GM10248 (cell line): ENCODE data around the gene ARPC3.
"Not testable (repeated sequence)": the region's sequence is repeated elsewhere in the genome, so short reads cannot be mapped to it uniquely, and the experiment has no call there.

Source experiments
- CTCF ChIA-PET: fragments of 300-600 bp; sonication (Branson Sonifier 250); formaldehyde crosslinking; extraction: SDS; loops from one replicate; lab custom pipeline; 2021; ENCODE audit warnings: antibody characterized with exemption; lab: Yijun Ruan, JAX
- POLR2A ChIA-PET: fragments of 350-650 bp; sonication (Branson Sonifier 250); formaldehyde crosslinking; extraction: SDS; loops from one replicate; lab custom pipeline; 2020; ENCODE audit warnings: antibody characterized with exemption; lab: Yijun Ruan, JAX
- DNase-seq: peaks from one replicate; pipeline ENCODE4 v3.0.0; 2012; ENCODE audit errors: extremely low spot score
- TF ChIP-seq, protein P1 (sequence below): IDR thresholded peaks from 2 replicates; pipeline ENCODE4 v1.5.1; 2012; ENCODE audit warnings: mild to moderate bottlenecking, low read depth; ENCODE audit errors: extremely low read depth, missing control alignments, control extremely low read depth

ARPC3 gene

DNA sequence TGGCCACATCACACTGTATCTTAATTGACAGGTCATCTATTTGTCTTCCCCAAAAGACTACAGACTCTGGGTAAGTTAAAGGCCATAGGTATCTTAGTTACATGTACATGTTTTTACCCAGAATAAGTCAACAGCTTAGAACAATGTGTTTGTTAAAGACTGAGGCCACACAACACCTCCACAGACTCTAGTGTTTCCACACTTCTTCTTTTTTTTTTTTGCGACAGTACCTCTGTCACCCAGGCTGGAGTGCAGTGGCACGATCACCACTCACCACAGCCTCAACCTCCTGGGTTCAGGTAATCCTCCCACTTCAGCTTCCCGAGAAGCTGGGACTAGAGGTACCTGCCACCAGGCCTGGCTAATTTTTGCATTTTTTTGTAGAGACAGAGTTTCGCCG, 16.7 kb upstream of the ARPC3 start:
- no peak for DNase-seq
- TF ChIP-seq, protein P1, sequence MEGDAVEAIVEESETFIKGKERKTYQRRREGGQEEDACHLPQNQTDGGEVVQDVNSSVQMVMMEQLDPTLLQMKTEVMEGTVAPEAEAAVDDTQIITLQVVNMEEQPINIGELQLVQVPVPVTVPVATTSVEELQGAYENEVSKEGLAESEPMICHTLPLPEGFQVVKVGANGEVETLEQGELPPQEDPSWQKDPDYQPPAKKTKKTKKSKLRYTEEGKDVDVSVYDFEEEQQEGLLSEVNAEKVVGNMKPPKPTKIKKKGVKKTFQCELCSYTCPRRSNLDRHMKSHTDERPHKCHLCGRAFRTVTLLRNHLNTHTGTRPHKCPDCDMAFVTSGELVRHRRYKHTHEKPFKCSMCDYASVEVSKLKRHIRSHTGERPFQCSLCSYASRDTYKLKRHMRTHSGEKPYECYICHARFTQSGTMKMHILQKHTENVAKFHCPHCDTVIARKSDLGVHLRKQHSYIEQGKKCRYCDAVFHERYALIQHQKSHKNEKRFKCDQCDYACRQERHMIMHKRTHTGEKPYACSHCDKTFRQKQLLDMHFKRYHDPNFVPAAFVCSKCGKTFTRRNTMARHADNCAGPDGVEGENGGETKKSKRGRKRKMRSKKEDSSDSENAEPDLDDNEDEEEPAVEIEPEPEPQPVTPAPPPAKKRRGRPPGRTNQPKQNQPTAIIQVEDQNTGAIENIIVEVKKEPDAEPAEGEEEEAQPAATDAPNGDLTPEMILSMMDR: no peak
- ChIA-PET POLR2A (interaction anchor here (2.0 kb wide), 1 partner anchor 134 kb away, joined by 6 read pairs; no protein-coding TSS in a partner anchor), CTCF (interaction anchor here (4.9 to 6.3 kb wide), 3 partner anchors 10 to 134 kb away, joined by 40 to 71 read pairs (median 58); partner anchors contain the start of gene ARPC3)

DNA sequence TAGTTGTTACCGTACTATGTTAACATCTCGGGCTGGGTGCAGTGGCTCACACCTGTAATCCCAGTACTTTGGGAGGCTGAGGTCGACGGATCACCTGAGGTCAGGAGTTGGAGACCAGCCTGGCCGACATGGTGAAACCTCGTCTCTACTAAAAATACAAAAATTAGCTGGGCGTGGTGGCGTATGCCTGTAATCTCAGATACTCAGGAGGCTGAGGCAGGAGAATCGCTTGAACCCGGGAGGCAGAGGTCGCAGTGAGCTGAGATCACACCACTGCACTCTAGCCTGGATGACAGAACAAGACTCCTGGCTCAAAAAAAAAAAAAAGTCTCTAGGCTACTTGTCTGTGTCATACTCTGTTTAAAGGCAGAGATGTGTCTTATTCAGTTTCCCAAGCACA, 15.6 kb upstream of the ARPC3 start:
- DNase-seq: not testable (repeated sequence)
- ChIA-PET POLR2A (interaction anchor here (0.7 kb wide), 1 partner anchor 239 kb away, joined by 3 read pairs; no protein-coding TSS in a partner anchor), CTCF (interaction anchor here (0.6 to 6.3 kb wide), 4 partner anchors 9 to 135 kb away, joined by 3 to 71 read pairs (median 49); partner anchors contain the start of gene ARPC3)

DNA sequence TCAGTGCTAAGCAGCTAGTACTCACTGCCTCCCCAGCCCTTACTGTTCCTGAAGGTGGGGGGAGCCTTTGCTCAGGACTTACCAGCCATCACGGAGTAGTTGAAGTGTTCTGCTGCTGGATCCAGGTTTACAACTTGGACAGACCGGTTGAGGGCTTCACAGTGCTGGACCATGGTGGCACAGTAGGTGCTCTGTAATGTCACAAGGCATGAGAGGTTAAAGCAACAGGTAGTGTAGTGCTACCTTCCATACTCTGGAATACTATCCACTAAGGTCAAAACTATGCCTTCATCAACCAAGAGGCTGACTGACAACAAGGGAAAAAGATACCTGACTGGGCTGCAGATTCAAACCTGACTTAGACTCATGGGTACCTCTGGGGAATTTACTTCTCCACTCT, 14.9 kb upstream of the ARPC3 start:
- POLR2A ChIA-PET: no interaction called here
- no peak for DNase-seq
- TF ChIP-seq, protein P1: no peak
- CTCF ChIA-PET: interaction anchor here (5.3 kb wide), 1 partner anchor 8 kb away, joined by 40 read pairs; no protein-coding TSS in a partner anchor

DNA sequence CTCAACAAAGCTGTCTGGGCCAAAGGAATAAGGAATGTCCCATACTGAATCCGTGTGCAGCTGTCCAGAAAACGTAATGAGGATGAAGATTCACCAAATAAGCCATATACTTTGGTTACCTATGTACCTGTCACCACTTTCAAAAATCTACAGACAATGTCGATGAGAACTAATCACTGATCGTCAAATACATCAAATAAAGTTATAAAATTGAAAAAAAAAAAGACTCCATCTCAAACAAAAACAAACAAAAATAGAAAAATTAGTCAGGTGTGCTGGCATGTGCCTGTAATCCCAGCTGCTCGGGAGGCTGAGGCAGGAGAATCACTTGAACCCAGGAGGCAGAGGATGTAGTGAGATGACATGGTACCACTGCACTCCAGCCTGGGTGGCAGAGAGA, 11.1 kb upstream of the ARPC3 start:
- POLR2A ChIA-PET, DNase-seq: not testable (repeated sequence)
- CTCF ChIA-PET: interaction anchor here (1.7 to 3.8 kb wide), 2 partner anchors 8 to 11 kb away, joined by 5 to 22 read pairs; partner anchors contain the start of gene ARPC3

DNA sequence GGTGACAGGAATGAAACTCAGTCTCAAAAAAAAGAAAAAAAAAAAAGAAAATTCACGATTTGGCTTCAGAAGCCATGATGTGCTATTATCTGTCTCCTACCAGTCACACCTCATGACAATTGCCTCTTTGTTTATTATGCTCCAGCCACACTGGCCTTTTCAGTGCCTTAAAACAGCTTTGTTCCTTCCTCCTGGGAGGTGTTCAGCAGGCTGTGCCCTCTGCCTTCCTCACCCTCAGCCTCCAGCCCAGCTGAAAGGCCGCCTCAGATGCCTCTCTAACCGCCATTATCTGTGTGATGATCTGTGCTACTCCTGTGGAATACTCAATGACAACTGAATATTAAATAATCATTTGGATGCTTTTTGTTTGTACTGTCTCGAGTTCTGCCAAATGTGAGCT, 8.6 kb upstream of the ARPC3 start:
- CTCF ChIA-PET: interaction anchor here (1.4 to 5.1 kb wide), 4 partner anchors 9 to 219 kb away, joined by 3 to 40 read pairs (median 9); partner anchors contain the start of genes ARPC3, FAM216A and GPN3
- TF ChIP-seq, protein P1: no peak
- no peak for DNase-seq
- POLR2A ChIA-PET: interaction anchor here (1.0 kb wide), 1 partner anchor 126 kb away, joined by 4 read pairs; no protein-coding TSS in a partner anchor

DNA sequence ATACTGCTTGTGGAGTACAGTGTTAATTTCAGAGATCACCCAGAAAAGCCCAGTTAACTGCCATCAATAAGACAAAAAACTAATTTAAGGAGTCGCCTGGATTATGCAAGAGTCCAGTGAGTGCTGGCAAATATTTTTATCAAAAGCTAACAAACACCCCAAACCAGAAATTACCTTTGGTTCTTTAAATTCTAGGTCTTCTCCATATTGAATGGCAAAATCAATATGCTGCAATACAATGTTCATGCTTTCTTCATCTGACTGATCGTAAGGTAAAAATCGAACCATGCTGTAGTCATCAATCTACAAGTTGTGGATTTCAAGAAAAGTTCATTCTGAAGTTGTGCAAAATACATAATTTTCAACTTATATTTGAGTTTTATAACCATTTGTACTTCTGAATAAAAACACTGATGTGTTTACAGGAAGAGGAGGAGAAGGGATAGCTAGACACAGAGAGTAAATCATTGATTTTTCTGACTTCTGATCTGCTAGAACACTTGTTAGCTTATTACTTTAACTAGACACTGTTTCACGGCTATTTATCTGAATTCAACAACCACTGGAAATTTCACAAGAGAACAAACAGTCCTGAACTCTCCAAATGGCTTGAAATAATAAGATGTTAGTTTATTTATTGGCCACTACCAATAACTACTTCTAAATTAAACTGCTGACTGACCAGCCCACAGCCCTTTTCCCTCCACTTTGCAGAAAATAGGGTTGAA, 3.6 kb upstream of the ARPC3 start:
- no peak for DNase-seq
- ChIA-PET CTCF (interaction anchor here (1.0 to 8.8 kb wide), 4 partner anchors 8 to 434 kb away, joined by 5 to 141 read pairs (median 32); partner anchors contain the start of genes FAM216A and GPN3), POLR2A (no interaction called here)
- TF ChIP-seq, protein P1: no peak

DNA sequence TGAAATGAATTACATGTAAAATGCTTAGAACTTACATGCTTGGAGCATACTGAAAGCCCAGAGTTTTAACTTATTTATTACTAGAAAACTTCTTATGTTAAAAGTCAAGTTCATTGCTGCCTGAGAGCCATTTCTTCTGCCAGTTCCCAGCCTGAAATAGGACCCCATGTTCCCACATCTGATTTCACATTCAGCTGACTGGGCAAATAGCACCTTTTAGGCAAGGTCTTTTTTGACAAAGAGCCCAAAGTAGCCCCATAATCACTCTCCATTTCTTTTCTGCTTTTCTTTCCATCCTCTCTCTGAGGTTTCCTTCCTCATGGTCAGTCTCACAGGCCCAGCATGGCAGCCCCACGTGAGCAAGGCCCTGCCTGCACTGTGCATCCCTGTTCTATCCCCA, 1.1 kb upstream of the ARPC3 start:
- ChIA-PET POLR2A (no interaction called here), CTCF (interaction anchor here (0.9 to 8.8 kb wide), 15 partner anchors 12 to 437 kb away, joined by 3 to 141 read pairs (median 7); partner anchors contain the start of genes FAM216A, GPN3, RAD9B and VPS29)
- TF ChIP-seq, protein P1: no peak
- no peak for DNase-seq
